Gastrocnemius medialis (tissue), 4 donors: ENCODE measurements around the gene IGLL5.

Experiments
- POLR2A ChIP-seq, 2 donors: fragments of 450-650 bp; IDR thresholded peaks; one replicate each; pipeline ENCODE4 v1.6.1; 2017; ENCODE audit warnings: antibody characterized with exemption in 2 of 2, mild to moderate bottlenecking in 2 of 2, moderate library complexity in 2 of 2
- TF ChIP-seq, protein P1 (sequence below), 5 experiments: fragments of 450-650 bp in 3 of 5; fragments of 200-600 bp in 2 of 5; sonication (generic) in 2 of 5; IDR thresholded peaks in 4 of 5; conservative IDR thresholded peaks in 1 of 5; 1 replicate in 4 of 5; 2 replicates in 1 of 5; pipeline ENCODE4 v1.5.1; 2016 to 2019; ENCODE audit warnings: antibody characterized with exemption in 5 of 5, mild to moderate bottlenecking in 3 of 5, moderate library complexity in 3 of 5

DNA sequence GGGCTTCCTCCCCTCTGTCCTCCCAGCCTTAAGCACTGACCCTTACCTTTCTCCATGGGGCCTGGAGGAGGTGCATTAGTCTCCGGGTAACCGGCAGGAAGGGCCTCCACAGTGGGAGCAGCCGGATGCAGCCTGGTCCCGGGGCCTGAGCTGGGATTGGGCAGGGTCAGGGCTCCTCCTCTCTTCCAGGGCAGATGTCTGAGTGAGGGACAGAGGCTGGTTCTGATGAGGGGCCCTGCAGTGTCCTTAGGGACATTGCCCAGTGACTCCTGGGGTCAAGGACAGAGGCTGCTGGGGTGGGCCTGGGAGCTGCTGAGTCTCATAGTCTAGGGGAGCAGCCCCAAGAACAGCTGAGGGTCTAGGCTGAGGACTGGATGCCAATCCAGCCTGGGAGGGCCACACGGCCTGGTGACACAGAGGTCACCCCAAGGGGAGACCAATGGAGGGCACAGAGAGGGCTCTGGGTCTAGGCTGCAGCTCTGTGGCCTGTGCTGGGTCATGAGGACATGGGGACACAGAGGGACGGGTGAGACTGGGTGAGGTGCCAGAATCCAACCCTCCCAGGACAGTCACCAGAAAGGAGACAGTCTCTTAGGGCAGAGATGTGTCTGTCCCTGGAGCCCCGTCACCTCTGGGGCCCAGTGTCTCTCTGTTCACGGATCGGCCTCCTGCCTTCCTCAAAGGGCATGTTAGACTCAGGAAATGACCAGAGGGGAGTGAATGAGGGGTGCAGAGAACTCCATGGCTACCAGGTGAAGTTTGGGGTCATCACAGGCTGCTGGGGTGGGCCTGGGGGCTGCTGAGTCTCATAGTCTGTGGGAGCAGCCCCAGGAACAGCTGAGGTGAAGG is 6.5 kb downstream of the IGLL5 start:
- TF ChIP-seq, protein P1, sequence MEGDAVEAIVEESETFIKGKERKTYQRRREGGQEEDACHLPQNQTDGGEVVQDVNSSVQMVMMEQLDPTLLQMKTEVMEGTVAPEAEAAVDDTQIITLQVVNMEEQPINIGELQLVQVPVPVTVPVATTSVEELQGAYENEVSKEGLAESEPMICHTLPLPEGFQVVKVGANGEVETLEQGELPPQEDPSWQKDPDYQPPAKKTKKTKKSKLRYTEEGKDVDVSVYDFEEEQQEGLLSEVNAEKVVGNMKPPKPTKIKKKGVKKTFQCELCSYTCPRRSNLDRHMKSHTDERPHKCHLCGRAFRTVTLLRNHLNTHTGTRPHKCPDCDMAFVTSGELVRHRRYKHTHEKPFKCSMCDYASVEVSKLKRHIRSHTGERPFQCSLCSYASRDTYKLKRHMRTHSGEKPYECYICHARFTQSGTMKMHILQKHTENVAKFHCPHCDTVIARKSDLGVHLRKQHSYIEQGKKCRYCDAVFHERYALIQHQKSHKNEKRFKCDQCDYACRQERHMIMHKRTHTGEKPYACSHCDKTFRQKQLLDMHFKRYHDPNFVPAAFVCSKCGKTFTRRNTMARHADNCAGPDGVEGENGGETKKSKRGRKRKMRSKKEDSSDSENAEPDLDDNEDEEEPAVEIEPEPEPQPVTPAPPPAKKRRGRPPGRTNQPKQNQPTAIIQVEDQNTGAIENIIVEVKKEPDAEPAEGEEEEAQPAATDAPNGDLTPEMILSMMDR (IDR thresholded peaks at IDR 0.05 in 4 of 5, conservative IDR thresholded peaks at IDR 0.05 in 1 of 5): no peak
- TF ChIP-seq POLR2A (IDR thresholded peaks at IDR 0.05): no peak
